ENCODE results near the gene IGF2BP3. TPM values are rescaled to one million over a fixed set of nuclear protein-coding genes. Genes with fewer than 3 reads are reported as not detected.

IGF2BP3 gene
- total RNA-seq, 1 experiment from 2014 or later: 189 TPM

Other genes with a start within 250 kb of the IGF2BP3 start
- gene GPNMB, start 223.7 kb downstream of the IGF2BP3 start, total RNA-seq (2014; rRNA removed; shearing (Covaris generic)): 0.75 and 1.1 TPM in 2 replicates
- 94.0 and 139 TPM in 2 replicates for gene MALSU1, start 171.2 kb downstream of the IGF2BP3 start, total RNA-seq (2014; rRNA removed; shearing (Covaris generic))
- gene TRA2A, start 61.5 kb upstream of the IGF2BP3 start, total RNA-seq (2014; rRNA removed; shearing (Covaris generic)): 21.1 and 29.0 TPM in 2 replicates
- gene CCDC126, start 126.9 kb upstream of the IGF2BP3 start, total RNA-seq (2014; rRNA removed; shearing (Covaris generic)): 34.7 and 52.1 TPM in 2 replicates
- 2.3 and 7.2 TPM in 2 replicates for gene FAM221A, start 209.7 kb upstream of the IGF2BP3 start, total RNA-seq (2014; rRNA removed; shearing (Covaris generic))
- gene STK31, start 239.7 kb upstream of the IGF2BP3 start, total RNA-seq (2014; rRNA removed; shearing (Covaris generic)): 0.06 and 0.58 TPM in 2 replicates

All from SJSA1 (cell line).